Activated naive CD8-positive, alpha-beta T cell treated with anti-CD3 and anti-CD28 coated beads, Interleukin-2, amount 10 ng/mL, durations not matched to agents 7 days and 5 days (primary cell): ENCODE data around the gene INPP5A. TPM values are rescaled to one million over a fixed set of nuclear protein-coding genes. Genes with fewer than 3 reads are reported as not detected.
A peak's percentile ranks its signal among the peaks of the same experiment; 100 is the strongest.
"Not testable (repeated sequence)": the region's sequence is repeated elsewhere in the genome, so short reads cannot be mapped to it uniquely, and the experiment has no call there.

Experiments used
- ATAC-seq: fragments of 150-1000 bp; cut with Tn5 transposase; one replicate; pipeline ENCODE4 v1.10.0; 2021; ENCODE audit warnings: low read depth, moderate library complexity
- POLR2A ChIA-PET: fragments of 350-600 bp; sonication (Branson Sonifier 250); formaldehyde crosslinking; loops from one replicate; lab custom pipeline; 2021; ENCODE audit warnings: antibody characterized with exemption; lab: Charles Lee
- DNase-seq: peaks from one replicate; pipeline ENCODE4 v3.0.0; 2021
- H3K27ac Mint-ChIP-seq: one replicate; pipeline ENCODE4 v1.8.0; 2022; ENCODE audit warnings: mild to moderate bottlenecking, mixed read lengths
- H3K27me3 Mint-ChIP-seq: one replicate; pipeline ENCODE4 v1.8.0; 2022; ENCODE audit warnings: mild to moderate bottlenecking, moderate library complexity, mixed read lengths
- H3K36me3 Mint-ChIP-seq: one replicate; pipeline ENCODE4 v1.8.0; 2021; ENCODE audit warnings: mild to moderate bottlenecking, mixed read lengths
- H3K4me1 Mint-ChIP-seq: one replicate; pipeline ENCODE4 v1.8.0; 2021; ENCODE audit warnings: mixed read lengths
- H3K4me3 Mint-ChIP-seq: one replicate; pipeline ENCODE4 v1.8.0; 2022; ENCODE audit warnings: mild to moderate bottlenecking, moderate library complexity, mixed read lengths
- H3K9me3 Mint-ChIP-seq: one replicate; pipeline ENCODE4 v1.8.0; 2021; ENCODE audit warnings: mixed read lengths
- total RNA-seq, 2 experiments: library from RNA; stranded (reverse); gene quantifications; one replicate each; pipeline ENCODE4 v1.2.3, GENCODE V29; 2021

Gene INPP5A
- total RNA-seq, 2 experiments from 2014 or later: 14.1 to 15.7 TPM

DNA sequence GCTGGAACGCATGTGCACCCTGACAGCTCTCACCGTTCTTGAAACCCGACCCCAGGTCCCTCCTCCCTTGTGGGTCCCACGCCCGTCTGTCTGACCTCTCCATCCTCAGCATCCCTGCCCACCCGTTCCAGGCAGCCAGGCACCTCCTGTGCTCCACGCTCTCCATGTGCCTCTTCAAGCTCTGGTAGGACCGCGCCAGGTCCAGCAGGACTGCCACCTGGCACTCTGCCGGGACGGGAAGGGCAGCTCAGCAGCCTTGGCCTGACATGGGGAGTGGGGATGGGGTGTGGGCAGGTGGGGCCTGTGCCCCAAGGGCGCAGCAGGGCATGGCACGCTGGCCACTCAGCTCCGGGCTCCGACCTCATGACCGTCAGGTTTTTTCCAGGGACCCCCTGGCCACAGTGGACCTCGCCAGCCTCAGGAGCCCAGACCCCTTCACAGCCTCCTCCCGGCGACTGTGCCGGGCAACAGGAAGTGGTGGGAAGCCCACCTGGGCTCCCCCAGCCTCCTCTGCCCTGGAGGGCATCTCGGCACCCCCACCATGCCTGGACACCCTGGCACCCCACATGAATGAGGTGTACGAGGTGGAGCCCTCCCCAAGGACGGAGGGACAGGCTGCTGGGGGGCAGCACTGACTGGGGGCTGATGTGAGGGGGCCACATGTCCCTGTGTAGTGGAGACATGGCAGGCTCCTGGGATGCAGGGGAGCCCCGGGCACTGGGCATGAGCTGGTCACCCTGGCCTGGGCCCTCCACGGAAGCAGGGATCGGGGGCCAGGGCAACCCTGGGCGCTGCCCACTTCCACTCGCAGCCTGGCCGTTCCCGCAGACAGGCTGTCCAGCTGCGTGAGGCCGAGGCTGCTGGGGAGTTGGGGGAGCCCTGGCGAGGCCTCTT, 273.5 kb downstream of the INPP5A start:
- no peak overlapping the region for H3K27ac Mint-ChIP-seq
- POLR2A ChIA-PET: no interaction called here
- DNase-seq (no peak), ATAC-seq (no peak)
- no peaks in the 10 kb centered on the region for H3K36me3 Mint-ChIP-seq
- H3K4me3 Mint-ChIP-seq: no peak overlapping the region
- no peaks in the 10 kb centered on the region for H3K4me1 Mint-ChIP-seq
- no peaks in the 10 kb centered on the region for H3K9me3 Mint-ChIP-seq
- H3K27me3 Mint-ChIP-seq: peaks cover 2% of the 10 kb centered on the region

GRCh38 chr10:132811891-132812481, 274.4 kb downstream of the INPP5A start:
- DNase-seq (no peak), ATAC-seq (no peak)
- POLR2A ChIA-PET: no interaction called here
- no peaks in the 10 kb centered on the region for H3K36me3 Mint-ChIP-seq
- peaks cover 3% of the 10 kb centered on the region for H3K27me3 Mint-ChIP-seq
- H3K27ac Mint-ChIP-seq: no peak overlapping the region
- H3K4me3 Mint-ChIP-seq: no peak overlapping the region
- no peaks in the 10 kb centered on the region for H3K4me1 Mint-ChIP-seq
- H3K9me3 Mint-ChIP-seq: no peaks in the 10 kb centered on the region

DNA sequence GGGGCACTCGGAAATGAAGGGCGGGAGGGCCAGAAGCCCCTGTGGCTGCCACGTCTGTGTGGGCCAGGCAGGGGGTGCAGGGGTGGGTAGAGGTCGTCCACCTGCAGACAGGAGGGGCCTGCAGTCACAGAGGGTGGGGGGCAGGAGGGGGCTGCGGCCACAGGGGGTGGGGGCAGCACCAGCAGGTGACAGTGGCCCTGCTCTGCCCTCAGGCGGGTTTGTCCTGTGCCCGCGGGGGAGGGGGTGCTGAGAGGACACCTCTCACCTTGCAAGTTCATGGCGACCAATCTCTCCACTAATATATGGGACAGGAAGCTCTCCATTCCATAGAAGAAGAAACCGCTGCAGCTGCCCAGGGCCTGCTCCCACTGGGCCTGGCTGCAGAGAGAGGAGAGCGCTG, 274.9 kb downstream of the INPP5A start:
- Mint-ChIP-seq H3K9me3 (no peaks in the 10 kb centered on the region), H3K4me3 (no peak overlapping the region), H3K4me1 (no peaks in the 10 kb centered on the region), H3K36me3 (no peaks in the 10 kb centered on the region), H3K27ac (no peak overlapping the region), H3K27me3 (peaks cover 4% of the 10 kb centered on the region)
- no peak for ATAC-seq
- no peak for DNase-seq
- POLR2A ChIA-PET: no interaction called here

- POLR2A ChIA-PET: no interaction called here
Observed at GRCh38 chr10:132813001-132813401, 275.4 kb downstream of the INPP5A start.

GRCh38 chr10:132813560-132814468, 276.2 kb downstream of the INPP5A start:
- Mint-ChIP-seq H3K9me3 (no peaks in the 10 kb centered on the region), H3K27ac (no peak overlapping the region), H3K4me1 (no peaks in the 10 kb centered on the region), H3K27me3 (peaks cover 4% of the 10 kb centered on the region), H3K36me3 (no peaks in the 10 kb centered on the region), H3K4me3 (no peak overlapping the region)
- DNase-seq (no peak), ATAC-seq (no peak)
- POLR2A ChIA-PET: no interaction called here

More at GRCh38 chr10:132813001-132813401, 275.4 kb downstream of the INPP5A start:
- H3K27ac Mint-ChIP-seq: no peak overlapping the region
- H3K27me3 Mint-ChIP-seq: peaks cover 4% of the 10 kb centered on the region
- DNase-seq: no peak
- no peaks in the 10 kb centered on the region for H3K9me3 Mint-ChIP-seq
- no peaks in the 10 kb centered on the region for H3K36me3 Mint-ChIP-seq
- no peaks in the 10 kb centered on the region for H3K4me1 Mint-ChIP-seq
- H3K4me3 Mint-ChIP-seq: no peak overlapping the region
- ATAC-seq: no peak

- Mint-ChIP-seq H3K4me1 (no peaks in the 10 kb centered on the region), H3K4me3 (no peak overlapping the region), H3K9me3 (no peaks in the 10 kb centered on the region), H3K27me3 (peaks cover 8% of the 10 kb centered on the region), H3K36me3 (no peaks in the 10 kb centered on the region), H3K27ac (no peak overlapping the region)
- ATAC-seq (no peak), DNase-seq (no peak)
- POLR2A ChIA-PET: no interaction called here
Observed at GRCh38 chr10:132814469-132814856, 276.9 kb downstream of the INPP5A start.

DNA sequence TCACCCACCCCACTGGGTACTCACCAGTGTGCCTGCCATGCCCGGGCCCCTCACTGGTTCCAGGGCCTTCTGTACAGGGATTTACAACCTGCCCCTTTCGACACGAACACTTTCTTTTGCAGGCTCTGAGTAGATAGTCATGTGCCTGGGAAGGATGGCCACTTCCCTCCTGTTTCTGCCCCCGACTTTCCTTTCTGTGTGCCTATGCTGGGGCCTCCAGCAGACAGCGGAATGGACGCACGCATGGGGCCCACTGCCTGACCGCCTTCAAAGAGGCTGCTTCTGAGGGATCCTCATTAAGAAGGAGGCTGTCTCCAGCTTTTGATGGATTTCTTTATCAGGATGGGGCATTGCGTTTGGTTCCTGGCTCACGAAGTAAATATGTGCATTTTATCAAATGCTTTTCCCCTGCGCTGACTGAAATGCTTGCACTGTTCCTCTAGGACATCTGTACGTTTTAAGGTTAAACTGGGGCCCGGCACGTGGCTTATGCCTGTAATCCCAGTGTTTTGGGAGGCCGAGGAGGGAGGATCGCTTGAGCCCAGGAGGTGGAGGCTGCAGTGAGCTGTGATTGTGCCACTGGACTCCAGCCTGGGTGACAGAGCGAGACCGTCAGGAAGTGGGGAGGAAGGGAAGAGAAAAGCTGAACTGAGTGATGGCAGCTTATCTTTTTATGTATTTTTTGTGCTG, 277.7 kb downstream of the INPP5A start:
- H3K36me3 Mint-ChIP-seq: no peaks in the 10 kb centered on the region
- no peak overlapping the region for H3K27ac Mint-ChIP-seq
- no peak overlapping the region for H3K4me3 Mint-ChIP-seq
- no peaks in the 10 kb centered on the region for H3K9me3 Mint-ChIP-seq
- POLR2A ChIA-PET: no interaction called here
- no peaks in the 10 kb centered on the region for H3K4me1 Mint-ChIP-seq
- no peak for ATAC-seq
- peak; percentile 11 for DNase-seq
- peaks cover 8% of the 10 kb centered on the region for H3K27me3 Mint-ChIP-seq

DNA sequence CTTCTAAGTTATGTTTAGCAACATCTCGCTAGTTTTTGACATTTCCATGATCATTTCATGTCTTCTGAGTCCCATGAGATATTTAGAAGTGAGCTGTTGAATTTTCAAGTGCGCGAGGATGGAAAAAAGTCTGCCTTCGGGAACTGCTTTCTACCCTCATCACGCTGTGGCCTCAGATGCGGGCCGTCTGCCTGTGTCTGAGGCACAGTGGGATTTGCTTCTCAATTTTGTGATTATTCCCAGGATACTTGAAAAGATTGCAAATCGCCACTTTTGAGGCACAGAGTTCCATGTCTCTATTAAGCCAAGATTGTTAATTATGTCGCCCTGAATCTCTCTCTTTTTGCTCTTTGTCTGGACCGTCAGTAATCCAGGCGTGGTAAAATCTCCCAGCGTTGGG, 279.1 kb downstream of the INPP5A start:
- ATAC-seq (no peak), DNase-seq (no peak)
- no peak overlapping the region for H3K27ac Mint-ChIP-seq
- H3K4me3 Mint-ChIP-seq: no peak overlapping the region
- POLR2A ChIA-PET: no interaction called here
- no peaks in the 10 kb centered on the region for H3K4me1 Mint-ChIP-seq
- no peaks in the 10 kb centered on the region for H3K9me3 Mint-ChIP-seq
- no peaks in the 10 kb centered on the region for H3K36me3 Mint-ChIP-seq
- peaks cover 8% of the 10 kb centered on the region for H3K27me3 Mint-ChIP-seq

GRCh38 chr10:132817701-132818211, 280.2 kb downstream of the INPP5A start:
- Mint-ChIP-seq H3K36me3 (no peaks in the 10 kb centered on the region), H3K4me3 (no peak overlapping the region), H3K27ac (no peak overlapping the region), H3K27me3 (peaks cover 8% of the 10 kb centered on the region), H3K9me3 (no peaks in the 10 kb centered on the region), H3K4me1 (no peaks in the 10 kb centered on the region)
- ATAC-seq: no peak
- POLR2A ChIA-PET: no interaction called here
- DNase-seq: peak; percentile 9

GRCh38 chr10:132820056-132820455, 282.5 kb downstream of the INPP5A start:
- POLR2A ChIA-PET: no interaction called here
- Mint-ChIP-seq H3K27ac (no peak overlapping the region), H3K27me3 (peaks cover 8% of the 10 kb centered on the region), H3K4me1 (no peaks in the 10 kb centered on the region), H3K9me3 (no peaks in the 10 kb centered on the region), H3K36me3 (no peaks in the 10 kb centered on the region), H3K4me3 (no peak overlapping the region)
- no peak for ATAC-seq
- DNase-seq: no peak

GRCh38 chr10:132825783-132826523, 288.4 kb downstream of the INPP5A start:
- H3K9me3 Mint-ChIP-seq, H3K4me1 Mint-ChIP-seq, H3K4me3 Mint-ChIP-seq, ATAC-seq, H3K36me3 Mint-ChIP-seq, POLR2A ChIA-PET, H3K27me3 Mint-ChIP-seq, H3K27ac Mint-ChIP-seq: not testable (repeated sequence)
- peak; percentile 17 for DNase-seq
